Neural crest cell (in vitro differentiated cells): ENCODE results near the gene P2RX4. TPM values are rescaled to one million over a fixed set of nuclear protein-coding genes. Genes with fewer than 3 reads are reported as not detected.

Experiments used
- DNase-seq: peaks from one replicate; pipeline ENCODE4 v3.0.0; 2021; ENCODE audit warnings: low read depth, mixed read lengths, low spot score
- H3K27ac Mint-ChIP-seq: one replicate; pipeline ENCODE4 v1.8.0; 2021; ENCODE audit warnings: mild to moderate bottlenecking, mixed read lengths; ENCODE audit not compliant: unreplicated experiment
- H3K27me3 Mint-ChIP-seq: 2 replicates; pipeline ENCODE4 v1.8.0; 2021; ENCODE audit warnings: low read depth, mild to moderate bottlenecking, mixed read lengths
- H3K36me3 Mint-ChIP-seq: 2 replicates; pipeline ENCODE4 v1.8.0; 2021; ENCODE audit warnings: low read depth, mild to moderate bottlenecking, mixed read lengths
- H3K4me1 Mint-ChIP-seq: 2 replicates; pipeline ENCODE4 v1.8.0; 2021; ENCODE audit warnings: mixed read lengths
- H3K4me3 Mint-ChIP-seq: one replicate; pipeline ENCODE4 v1.8.0; 2021; ENCODE audit warnings: mild to moderate bottlenecking, mixed read lengths
- H3K9me3 Mint-ChIP-seq: 2 replicates; pipeline ENCODE4 v1.8.0; 2021; ENCODE audit warnings: mixed read lengths
- CTCF ChIP-seq: fragments of 200-600 bp; sonication (generic); conservative IDR thresholded peaks from 2 replicates; pipeline ENCODE4 v1.5.0; 2021; ENCODE audit warnings: antibody characterized with exemption, mild to moderate bottlenecking
- total RNA-seq: library from RNA; stranded (reverse); gene quantifications from 2 replicates; pipeline ENCODE4 v1.2.1, GENCODE V29; 2021

The P2RX4 gene
- total RNA-seq, 1 donor from 2014 or later, result 10.8 TPM

GRCh38 chr12:121239351-121240061 lies 29.6 kb downstream of the P2RX4 start:
- Mint-ChIP-seq H3K27me3 (no peaks in the 10 kb centered on the region), H3K4me1 (peaks cover 11% of the 10 kb centered on the region), H3K27ac (no peak overlapping the region), H3K9me3 (no peaks in the 10 kb centered on the region), H3K4me3 (no peak overlapping the region), H3K36me3 (peaks cover 11% of the 10 kb centered on the region)
- TF ChIP-seq CTCF, result no peak
- no peak for DNase-seq

GRCh38 chr12:121240062-121240420 lies 30.1 kb downstream of the P2RX4 start:
- H3K4me1 Mint-ChIP-seq, result peaks cover 11% of the 10 kb centered on the region
- TF ChIP-seq CTCF, result no peak
- H3K27me3 Mint-ChIP-seq, result no peaks in the 10 kb centered on the region
- peaks cover 11% of the 10 kb centered on the region for H3K36me3 Mint-ChIP-seq
- no peak for DNase-seq
- no peak overlapping the region for H3K27ac Mint-ChIP-seq
- H3K9me3 Mint-ChIP-seq, result no peaks in the 10 kb centered on the region
- H3K4me3 Mint-ChIP-seq, result no peak overlapping the region

- Mint-ChIP-seq H3K36me3 (peaks cover 11% of the 10 kb centered on the region), H3K27ac (peak overlapping the region; percentile 13), H3K4me1 (peaks cover 11% of the 10 kb centered on the region), H3K9me3 (no peaks in the 10 kb centered on the region), H3K27me3 (no peaks in the 10 kb centered on the region), H3K4me3 (no peak overlapping the region)
- TF ChIP-seq CTCF, result no peak
- DNase-seq, result no peak
These were observed 30.7 kb downstream of the P2RX4 start for GRCh38 chr12:121240484-121241101.

GRCh38 chr12:121241156-121241970 lies 31.4 kb downstream of the P2RX4 start:
- Mint-ChIP-seq H3K27me3 (no peaks in the 10 kb centered on the region), H3K9me3 (no peaks in the 10 kb centered on the region), H3K27ac (peak overlapping the region; percentile 13), H3K36me3 (peaks cover 11% of the 10 kb centered on the region), H3K4me1 (peaks cover 11% of the 10 kb centered on the region), H3K4me3 (no peak overlapping the region)
- no peak for DNase-seq
- TF ChIP-seq CTCF, result no peak

GRCh38 chr12:121245031-121245430 lies 35.1 kb downstream of the P2RX4 start:
- Mint-ChIP-seq H3K27me3 (no peaks in the 10 kb centered on the region), H3K27ac (no peak overlapping the region), H3K4me1 (peaks cover 4% of the 10 kb centered on the region), H3K36me3 (peaks cover 8% of the 10 kb centered on the region), H3K4me3 (no peak overlapping the region), H3K9me3 (no peaks in the 10 kb centered on the region)
- DNase-seq, result no peak
- TF ChIP-seq CTCF, result no peak
